ENCODE results near the gene PATZ1.
"Not testable (repeated sequence)": the region's sequence is repeated elsewhere in the genome, so short reads cannot be mapped to it uniquely, and the experiment has no call there.

PATZ1 gene

GRCh38 chr22:31343235-31344191, 2.6 kb downstream of the PATZ1 start:
- no peak for DNase-seq (ENCODE audit: low read depth, low spot score)

- no peak for DNase-seq (ENCODE audit: low read depth, low spot score)
These were observed 3.6 kb downstream of the PATZ1 start for GRCh38 chr22:31342389-31343140.

GRCh38 chr22:31341386-31342088, 4.6 kb downstream of the PATZ1 start:
- DNase-seq (ENCODE audit: low read depth, low spot score): no peak

GRCh38 chr22:31340765-31341247, 5.3 kb downstream of the PATZ1 start:
- DNase-seq (ENCODE audit: low read depth, low spot score): no peak

- DNase-seq (ENCODE audit: low read depth, low spot score): no peak
These were observed 5.8 kb downstream of the PATZ1 start for GRCh38 chr22:31340360-31340759.

- no peak for DNase-seq (ENCODE audit: low read depth, low spot score)
These were observed 6.9 kb downstream of the PATZ1 start for GRCh38 chr22:31339148-31339832.

- no peak for DNase-seq (ENCODE audit: low read depth, low spot score)
These were observed 9.0 kb downstream of the PATZ1 start for GRCh38 chr22:31337178-31337577.

GRCh38 chr22:31334329-31334728, 11.8 kb downstream of the PATZ1 start:
- no peak for DNase-seq (ENCODE audit: low read depth, low spot score)

GRCh38 chr22:31333641-31334040, 12.5 kb downstream of the PATZ1 start:
- DNase-seq (ENCODE audit: low read depth, low spot score): no peak

GRCh38 chr22:31332886-31333285, 13.3 kb downstream of the PATZ1 start:
- DNase-seq (ENCODE audit: low read depth, low spot score): no peak

- no peak for DNase-seq (ENCODE audit: low read depth, low spot score)
These were observed 14.1 kb downstream of the PATZ1 start for GRCh38 chr22:31332010-31332409.

- DNase-seq (ENCODE audit: low read depth, low spot score): no peak
These were observed 16.5 kb downstream of the PATZ1 start for GRCh38 chr22:31329453-31330215.

GRCh38 chr22:31329029-31329428, 17.1 kb downstream of the PATZ1 start:
- DNase-seq (ENCODE audit: low read depth, low spot score): no peak

- DNase-seq (ENCODE audit: low read depth, low spot score): no peak
These were observed 17.6 kb downstream of the PATZ1 start for GRCh38 chr22:31328544-31328960.

GRCh38 chr22:31327806-31328543, 18.2 kb downstream of the PATZ1 start:
- DNase-seq (ENCODE audit: low read depth, low spot score): no peak

- DNase-seq (ENCODE audit: low read depth, low spot score): no peak
These were observed 19.3 kb downstream of the PATZ1 start for GRCh38 chr22:31326877-31327276.

- no peak for DNase-seq (ENCODE audit: low read depth, low spot score)
These were observed 22.3 kb downstream of the PATZ1 start for GRCh38 chr22:31323578-31324550.

GRCh38 chr22:31321421-31321820, 24.7 kb downstream of the PATZ1 start:
- DNase-seq (ENCODE audit: low read depth, low spot score): no peak

- not testable (repeated sequence) for DNase-seq (ENCODE audit: low read depth, low spot score)
These were observed 31.9 kb downstream of the PATZ1 start for GRCh38 chr22:31314220-31314619.

All from activated naive CD8-positive, alpha-beta T cell treated with anti-CD3 and anti-CD28 coated beads, Interleukin-2, amount 50 U/mL, for 16 hours (primary cell).